H9 (cell line): ENCODE measurements around the gene ZNF69. TPM values are rescaled to one million over a fixed set of nuclear protein-coding genes. Genes with fewer than 3 reads are reported as not detected.

Source experiments
- DNase-seq: peaks from one replicate; pipeline ENCODE4 v3.0.0-alpha.2; 2017
- H2AFZ ChIP-seq: one replicate; pipeline ENCODE4 v1.6.1; 2013; ENCODE audit warnings: mild to moderate bottlenecking, low read length, control low read depth, moderate library complexity
- H2AK5ac ChIP-seq: 2 replicates; pipeline ENCODE4 v1.6.1; 2013; ENCODE audit warnings: low read length, control low read depth, mixed read lengths; ENCODE audit not compliant: insufficient read length
- H2BK120ac ChIP-seq: one replicate; pipeline ENCODE4 v1.6.1; 2013; ENCODE audit warnings: low read depth, mild to moderate bottlenecking, low read length, control low read depth, inconsistent platforms; ENCODE audit not compliant: poor library complexity, severe bottlenecking
- H2BK12ac ChIP-seq: 2 replicates; pipeline ENCODE4 v1.6.1; 2013; ENCODE audit warnings: low read length, control low read depth, mixed read lengths, low read depth; ENCODE audit not compliant: insufficient read length
- H2BK15ac ChIP-seq: 2 replicates; pipeline ENCODE4 v1.6.1; 2013; ENCODE audit warnings: low read depth, low read length, control low read depth
- H2BK20ac ChIP-seq: one replicate; pipeline ENCODE4 v1.6.1; 2013; ENCODE audit warnings: low read depth, mild to moderate bottlenecking, low read length, control low read depth, inconsistent platforms; ENCODE audit not compliant: poor library complexity, severe bottlenecking
- H2BK5ac ChIP-seq: 2 replicates; pipeline ENCODE4 v1.6.1; 2013; ENCODE audit warnings: low read length, control low read depth, mixed read lengths; ENCODE audit not compliant: insufficient read length
- H3K14ac ChIP-seq: 2 replicates; pipeline ENCODE4 v1.6.1; 2013; ENCODE audit warnings: low read length, control low read depth; ENCODE audit not compliant: insufficient read depth
- H3K18ac ChIP-seq: 2 replicates; pipeline ENCODE4 v1.6.1; 2013; ENCODE audit warnings: low read depth, mild to moderate bottlenecking, mixed read lengths, low read length, control low read depth; ENCODE audit not compliant: insufficient read length
- H3K23ac ChIP-seq: 2 replicates; pipeline ENCODE4 v1.6.1; 2013; ENCODE audit warnings: low read length, control low read depth, mixed read lengths, low read depth; ENCODE audit not compliant: insufficient read length
- H3K23me2 ChIP-seq: 2 replicates; pipeline ENCODE4 v1.6.1; 2013; ENCODE audit warnings: low read depth, mild to moderate bottlenecking, mixed read lengths, low read length, control low read depth; ENCODE audit not compliant: insufficient read length, poor library complexity, severe bottlenecking
- H3K27ac ChIP-seq: 2 replicates; pipeline ENCODE4 v1.5.1; 2013; ENCODE audit warnings: low read length, control low read depth, mixed read lengths, low read depth; ENCODE audit not compliant: insufficient read length
- H3K27me3 ChIP-seq: 2 replicates; pipeline ENCODE4 v1.6.1; 2013; ENCODE audit warnings: low read length, control low read depth, inconsistent platforms; ENCODE audit not compliant: insufficient read depth
- H3K4ac ChIP-seq: 2 replicates; pipeline ENCODE4 v1.6.1; 2013; ENCODE audit warnings: low read depth, mild to moderate bottlenecking, control low read depth, inconsistent platforms, low read length, moderate library complexity
- H3K4me1 ChIP-seq: 2 replicates; pipeline ENCODE4 v1.6.1; 2013; ENCODE audit warnings: low read length, control low read depth, inconsistent platforms; ENCODE audit not compliant: insufficient read depth
- H3K4me2 ChIP-seq: 2 replicates; pipeline ENCODE4 v1.6.1; 2013; ENCODE audit warnings: low read length, control low read depth, mixed read lengths; ENCODE audit not compliant: insufficient read length, insufficient read depth
- H3K56ac ChIP-seq: 2 replicates; pipeline ENCODE4 v1.6.1; 2013; ENCODE audit warnings: low read depth, mild to moderate bottlenecking, mixed read lengths, low read length, control low read depth; ENCODE audit not compliant: insufficient read length
- H3K79me1 ChIP-seq: 2 replicates; pipeline ENCODE4 v1.6.1; 2013; ENCODE audit warnings: low read depth, mild to moderate bottlenecking, moderate library complexity, low read length, control low read depth, inconsistent platforms; ENCODE audit not compliant: insufficient read depth, poor library complexity, severe bottlenecking
- H3K79me2 ChIP-seq: 2 replicates; pipeline ENCODE4 v1.6.1; 2013; ENCODE audit warnings: low read length, control low read depth, inconsistent platforms; ENCODE audit not compliant: insufficient read depth
- H3K9ac ChIP-seq: 2 replicates; pipeline ENCODE4 v1.6.1; 2013; ENCODE audit warnings: low read length, control low read depth, mixed read lengths; ENCODE audit not compliant: insufficient read length; ENCODE audit errors: extremely low read depth
- H3K9me3 ChIP-seq: one replicate; pipeline ENCODE4 v1.6.1; 2013; ENCODE audit warnings: low read depth, low read length, inconsistent platforms; ENCODE audit not compliant: control insufficient read depth
- H3T11ph ChIP-seq: one replicate; pipeline ENCODE4 v1.6.1; 2013; ENCODE audit warnings: mild to moderate bottlenecking, low read length, control low read depth, inconsistent platforms
- H4K20me1 ChIP-seq: one replicate; pipeline ENCODE4 v1.6.1; 2013; ENCODE audit not compliant: control insufficient read depth, insufficient read length, insufficient read depth
- H4K5ac ChIP-seq: 2 replicates; pipeline ENCODE4 v1.6.1; 2013; ENCODE audit warnings: low read depth, mild to moderate bottlenecking, mixed read lengths, low read length, control low read depth; ENCODE audit not compliant: insufficient read length
- H4K8ac ChIP-seq: replicated peaks from 2 replicates; pipeline ENCODE4 v1.6.1; 2013; ENCODE audit warnings: low read length, control low read depth, mixed read lengths, low read depth; ENCODE audit not compliant: insufficient read length
- H4K91ac ChIP-seq: 2 replicates; pipeline ENCODE4 v1.6.1; 2013; ENCODE audit warnings: low read depth, mild to moderate bottlenecking, moderate library complexity, mixed read lengths, low read length, control low read depth; ENCODE audit not compliant: insufficient read length
- H3K27ac Mint-ChIP-seq, 3 experiments: 2 replicates in 2 of 3; 3 replicates in 1 of 3; pipeline ENCODE4 v1.8.0; 2020 to 2021; ENCODE audit warnings: mixed read lengths in 3 of 3, mild to moderate bottlenecking in 1 of 3, moderate library complexity in 1 of 3
- H3K27me3 Mint-ChIP-seq: 2 replicates; pipeline ENCODE4 v1.8.0; 2021; ENCODE audit warnings: low read depth, mild to moderate bottlenecking, moderate library complexity, mixed read lengths
- H3K36me3 Mint-ChIP-seq, 3 experiments: 2 replicates in 2 of 3; 3 replicates in 1 of 3; pipeline ENCODE4 v1.8.0; 2020 to 2021; ENCODE audit warnings: low read depth in 3 of 3, mixed read lengths in 3 of 3; ENCODE audit not compliant: insufficient read depth in 1 of 3
- H3K4me1 Mint-ChIP-seq, 2 experiments: 2 replicates each; pipeline ENCODE4 v1.8.0; 2020; ENCODE audit warnings: mixed read lengths in 2 of 2
- H3K4me3 Mint-ChIP-seq, 2 experiments: 2 replicates in 1 of 2; 3 replicates in 1 of 2; pipeline ENCODE4 v1.8.0; 2020 to 2021; ENCODE audit warnings: mild to moderate bottlenecking in 2 of 2, mixed read lengths in 2 of 2, moderate library complexity in 1 of 2
- H3K9me3 Mint-ChIP-seq, 2 experiments: 2 replicates in 1 of 2; 3 replicates in 1 of 2; pipeline ENCODE4 v1.8.0; 2020; ENCODE audit warnings: mild to moderate bottlenecking in 2 of 2, mixed read lengths in 2 of 2, moderate library complexity in 1 of 2
- WGBS: extraction: QIAGEN DNeasy Blood & Tissue Kit; methylation state at CpG from one replicate; pipeline ENCODE4 v1.1.7; 2013; ENCODE audit warnings: missing lambda C conversion rate, low lambda C conversion rate, mixed read lengths; ENCODE audit not compliant: insufficient read length; ENCODE audit errors: extremely low coverage; 5-methylcytosine and 5-hydroxymethylcytosine counted together
- total RNA-seq: library from RNA; stranded (reverse); gene quantifications from 2 replicates; pipeline ENCODE4 v1.2.1, GENCODE V29; 2021
- TF ChIP-seq, protein P1 (sequence below): fragments of 200-600 bp; sonication (generic); conservative IDR thresholded peaks from 3 replicates; pipeline ENCODE4 v1.8.0; 2021; ENCODE audit warnings: antibody characterized with exemption, mild to moderate bottlenecking

ZNF69 gene
- total RNA-seq, 1 experiment from 2014 or later, result 27.3 TPM

DNA sequence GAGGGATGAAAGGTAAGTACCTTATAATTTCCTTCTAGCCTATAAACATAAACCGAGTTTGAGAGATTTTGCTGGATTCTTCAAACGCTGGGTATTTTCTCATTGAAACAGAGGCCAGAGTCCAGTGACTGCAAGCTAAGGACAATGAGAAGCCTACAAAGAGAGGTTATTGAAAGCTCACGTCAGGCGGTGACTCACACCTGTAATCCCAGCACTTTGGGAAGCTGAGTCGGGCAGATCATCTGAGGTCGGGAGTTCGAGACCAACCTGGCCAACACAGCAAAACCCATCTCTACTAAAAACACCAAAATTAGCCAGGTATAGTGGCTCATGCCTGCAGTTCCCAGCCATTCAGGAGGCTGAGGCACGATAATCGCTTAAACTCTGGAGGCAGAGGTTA, 15.0 kb upstream of the ZNF69 start:
- H3K79me2 ChIP-seq, result no peaks in the 10 kb centered on the region
- no peak overlapping the region for H2AK5ac ChIP-seq
- no peaks in the 10 kb centered on the region for H3K79me1 ChIP-seq
- H4K5ac ChIP-seq, result no peak overlapping the region
- H3K18ac ChIP-seq, result no peak overlapping the region
- no peak overlapping the region for H2BK20ac ChIP-seq
- no peak overlapping the region for H3K4me3 Mint-ChIP-seq
- no peak overlapping the region for H2BK12ac ChIP-seq
- no peak overlapping the region for H3K14ac ChIP-seq
- peaks cover 1 to 21% (median 13%) of the 10 kb centered on the region in 3 experiments; a peak in 5 of 7 replicates for H3K36me3 Mint-ChIP-seq
- no peaks in the 10 kb centered on the region for H4K20me1 ChIP-seq
- no peak overlapping the region for H2BK120ac ChIP-seq
- H3K56ac ChIP-seq, result no peak overlapping the region
- H3K4me1 ChIP-seq, result no peaks in the 10 kb centered on the region
- no peak overlapping the region for H3K4me2 ChIP-seq
- WGBS, result no CpG with 5 or more reads among the region's 9 CpGs
- no peak overlapping the region for H3T11ph ChIP-seq
- no peak overlapping the region for H2AFZ ChIP-seq
- H3K9me3 Mint-ChIP-seq, result peaks cover 52 to 61% of the 10 kb centered on the region in 2 experiments
- H3K4ac ChIP-seq, result no peak overlapping the region
- H2BK5ac ChIP-seq, result no peak overlapping the region
- H3K23ac ChIP-seq, result no peak overlapping the region
- peaks cover 36% of the 10 kb centered on the region for H3K9me3 ChIP-seq
- H3K27me3 ChIP-seq, result no peaks in the 10 kb centered on the region
- no peak overlapping the region for H3K27ac Mint-ChIP-seq
- no peaks in the 10 kb centered on the region for H3K4me1 Mint-ChIP-seq
- H4K91ac ChIP-seq, result no peak overlapping the region
- TF ChIP-seq, protein P1, sequence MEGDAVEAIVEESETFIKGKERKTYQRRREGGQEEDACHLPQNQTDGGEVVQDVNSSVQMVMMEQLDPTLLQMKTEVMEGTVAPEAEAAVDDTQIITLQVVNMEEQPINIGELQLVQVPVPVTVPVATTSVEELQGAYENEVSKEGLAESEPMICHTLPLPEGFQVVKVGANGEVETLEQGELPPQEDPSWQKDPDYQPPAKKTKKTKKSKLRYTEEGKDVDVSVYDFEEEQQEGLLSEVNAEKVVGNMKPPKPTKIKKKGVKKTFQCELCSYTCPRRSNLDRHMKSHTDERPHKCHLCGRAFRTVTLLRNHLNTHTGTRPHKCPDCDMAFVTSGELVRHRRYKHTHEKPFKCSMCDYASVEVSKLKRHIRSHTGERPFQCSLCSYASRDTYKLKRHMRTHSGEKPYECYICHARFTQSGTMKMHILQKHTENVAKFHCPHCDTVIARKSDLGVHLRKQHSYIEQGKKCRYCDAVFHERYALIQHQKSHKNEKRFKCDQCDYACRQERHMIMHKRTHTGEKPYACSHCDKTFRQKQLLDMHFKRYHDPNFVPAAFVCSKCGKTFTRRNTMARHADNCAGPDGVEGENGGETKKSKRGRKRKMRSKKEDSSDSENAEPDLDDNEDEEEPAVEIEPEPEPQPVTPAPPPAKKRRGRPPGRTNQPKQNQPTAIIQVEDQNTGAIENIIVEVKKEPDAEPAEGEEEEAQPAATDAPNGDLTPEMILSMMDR, result no peak
- no peak overlapping the region for H3K9ac ChIP-seq
- no peak for DNase-seq
- H3K27ac ChIP-seq, result no peak overlapping the region
- no peak overlapping the region for H2BK15ac ChIP-seq
- H3K23me2 ChIP-seq, result no peaks in the 10 kb centered on the region
- peaks cover 9% of the 10 kb centered on the region for H3K27me3 Mint-ChIP-seq
- no peak overlapping the region for H4K8ac ChIP-seq
